SK-N-MC (cell line): ENCODE results near the gene RASEF.
"Not testable (repeated sequence)": the region's sequence is repeated elsewhere in the genome, so short reads cannot be mapped to it uniquely, and the experiment has no call there.

Experiments used
- DNase-seq: peaks from one replicate; pipeline ENCODE4 v3.0.0-alpha.2; 2011; ENCODE audit warnings: low read depth, low spot score
- H3K27ac ChIP-seq: fragments of 200-600 bp; sonication (generic); 2 replicates; pipeline ENCODE4 v1.5.1; 2016; ENCODE audit warnings: mixed run types
- H3K36me3 ChIP-seq: fragments of 200-600 bp; sonication (generic); 2 replicates; pipeline ENCODE4 v1.6.1; 2017; ENCODE audit warnings: antibody characterized with exemption, low read length, mixed read lengths; ENCODE audit not compliant: insufficient read depth
- H3K4me3 ChIP-seq: fragments of 200-600 bp; sonication (generic); 2 replicates; pipeline ENCODE4 v1.5.1; 2016
- H3K9ac ChIP-seq: fragments of 200-600 bp; sonication (generic); 2 replicates; pipeline ENCODE4 v1.8.0; 2017; ENCODE audit warnings: mixed run types, mixed read lengths; ENCODE audit not compliant: insufficient read length
- H3K9me3 ChIP-seq: fragments of 200-600 bp; sonication (generic); 2 replicates; pipeline ENCODE4 v1.6.1; 2017; ENCODE audit warnings: low read depth, mild to moderate bottlenecking, antibody characterized with exemption, low read length, moderate library complexity, mixed read lengths
- EZH2 ChIP-seq: fragments of 200-600 bp; sonication (generic); IDR thresholded peaks from one replicate; pipeline ENCODE4 v1.6.1; 2017; ENCODE audit warnings: antibody characterized with exemption
- FOXP2 ChIP-seq: optimal IDR thresholded peaks from 2 replicates; pipeline ENCODE3; 2011; ENCODE audit warnings: mild to moderate bottlenecking, moderate library complexity; ENCODE audit not compliant: insufficient read depth; ENCODE audit errors: extremely low read length, control extremely low read depth
- POLR2AphosphoS5 ChIP-seq: IDR thresholded peaks from 2 replicates; pipeline ENCODE4 v1.6.1; 2012; ENCODE audit warnings: mild to moderate bottlenecking, low read depth, low read length, borderline replicate concordance

The RASEF gene

DNA sequence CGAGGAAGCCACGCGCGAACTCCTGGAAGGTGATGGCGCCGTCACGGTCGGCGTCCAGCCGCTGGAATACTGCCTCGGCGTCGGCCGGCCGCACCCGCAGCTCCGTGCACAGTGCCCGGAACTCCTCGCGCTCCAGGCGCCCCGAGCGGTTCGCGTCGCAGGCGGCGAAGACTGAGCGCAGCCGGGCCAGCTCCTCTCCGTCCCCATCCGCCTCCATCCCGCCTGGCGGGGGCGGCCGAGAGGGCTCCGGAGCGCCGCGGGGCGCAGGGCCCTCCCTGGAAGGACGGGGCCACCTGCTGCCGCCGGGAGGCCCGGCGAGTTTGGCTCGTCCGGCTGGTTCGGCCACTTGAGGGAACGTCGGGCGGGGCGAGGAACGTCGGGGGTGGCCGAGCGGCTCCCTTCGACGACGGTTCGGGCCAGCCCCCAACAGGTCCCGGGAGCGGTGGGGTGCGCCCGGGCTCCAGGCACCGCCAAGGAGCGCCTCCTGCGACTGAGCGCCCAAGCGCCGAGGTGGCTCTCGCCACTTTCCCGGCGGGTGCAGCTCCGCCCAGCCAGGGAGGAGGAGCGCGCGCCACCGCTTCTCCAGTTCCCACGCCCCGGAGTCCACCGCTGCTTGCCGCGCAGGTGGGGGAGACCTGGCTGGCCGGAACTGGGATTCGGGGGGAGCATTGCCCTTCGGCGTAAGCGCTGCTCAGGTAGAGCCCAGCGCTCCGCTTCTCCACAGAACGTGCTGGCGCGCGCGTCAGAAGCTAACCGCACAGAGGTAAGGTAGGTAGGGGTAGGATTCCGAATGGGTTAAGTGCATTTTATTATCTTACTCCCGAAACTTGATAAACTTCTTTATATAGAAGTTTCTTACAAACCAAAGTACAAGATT, at the start of gene RASEF:
Gene RASEF, minus strand, starts transcription at position 492 of the 877 bp plus-strand sequence. Its CDS starts 275 bp downstream, at position 217.
- H3K36me3 ChIP-seq = no peaks in the 10 kb centered on the region
- H3K27ac ChIP-seq = no peak within 1 kb of the TSS
- no peaks in the 10 kb centered on the region for H3K9me3 ChIP-seq
- no peak within 1 kb of the TSS for H3K4me3 ChIP-seq
- no peak for DNase-seq
- H3K9ac ChIP-seq = no peak within 1 kb of the TSS
- no peak for TF ChIP-seq EZH2
- no peak for TF ChIP-seq FOXP2

DNA sequence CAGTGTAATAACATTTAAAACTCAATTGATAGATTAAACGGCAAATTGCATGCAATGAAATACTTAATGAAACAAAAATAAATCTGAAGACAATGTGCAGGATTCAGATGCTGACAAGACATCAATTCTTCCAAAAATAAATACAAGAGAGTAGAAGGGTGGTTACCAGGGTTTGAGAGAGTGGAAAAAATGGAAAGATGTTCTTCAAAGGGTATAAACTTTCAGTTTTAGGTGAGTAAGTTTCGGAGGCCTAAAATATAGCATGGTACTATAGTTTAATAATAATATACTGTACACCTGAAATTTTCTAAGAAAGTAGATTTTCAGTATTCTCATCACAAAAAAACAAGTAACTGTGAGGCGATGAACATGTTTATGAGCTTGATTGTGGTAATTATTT, 48.2 kb upstream of the RASEF start:
- no peaks in the 10 kb centered on the region for H3K36me3 ChIP-seq
- no peak overlapping the region for H3K4me3 ChIP-seq
- no peaks in the 10 kb centered on the region for H3K9me3 ChIP-seq
- H3K27ac ChIP-seq = no peak overlapping the region
- no peak overlapping the region for H3K9ac ChIP-seq
- DNase-seq = no peak
- TF ChIP-seq POLR2AphosphoS5 (no peak), FOXP2 (no peak), EZH2 (no peak)

DNA sequence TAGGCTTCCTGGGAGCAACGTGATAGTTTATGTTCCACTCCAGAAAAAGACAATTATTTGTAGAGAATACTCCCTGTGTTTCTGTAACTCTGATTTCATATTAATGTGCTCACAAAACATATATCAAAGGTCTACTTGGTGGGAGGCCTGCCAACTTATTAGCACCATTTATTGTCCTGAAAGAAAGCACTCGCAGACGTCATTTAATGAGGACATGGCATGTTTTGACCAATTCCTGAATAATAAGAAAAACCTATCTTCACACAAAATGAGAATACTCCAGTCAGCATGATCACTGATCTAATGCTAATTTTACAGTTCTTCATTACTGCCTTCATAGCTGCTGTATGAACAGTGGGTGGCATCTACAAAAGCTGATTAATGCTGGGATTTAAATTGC, 46.4 kb upstream of the RASEF start:
- Histone ChIP-seq H3K9ac (no peak overlapping the region), H3K36me3 (no peaks in the 10 kb centered on the region), H3K9me3 (no peaks in the 10 kb centered on the region), H3K4me3 (no peak overlapping the region), H3K27ac (no peak overlapping the region)
- TF ChIP-seq FOXP2 (no peak), EZH2 (no peak), POLR2AphosphoS5 (no peak)
- no peak for DNase-seq

GRCh38 chr9:83108208-83108607, 45.3 kb upstream of the RASEF start:
- H3K27ac ChIP-seq = no peak overlapping the region
- no peaks in the 10 kb centered on the region for H3K9me3 ChIP-seq
- no peaks in the 10 kb centered on the region for H3K36me3 ChIP-seq
- H3K4me3 ChIP-seq = no peak overlapping the region
- H3K9ac ChIP-seq = no peak overlapping the region
- no peak for DNase-seq
- TF ChIP-seq FOXP2 (no peak), EZH2 (no peak), POLR2AphosphoS5 (no peak)

DNA sequence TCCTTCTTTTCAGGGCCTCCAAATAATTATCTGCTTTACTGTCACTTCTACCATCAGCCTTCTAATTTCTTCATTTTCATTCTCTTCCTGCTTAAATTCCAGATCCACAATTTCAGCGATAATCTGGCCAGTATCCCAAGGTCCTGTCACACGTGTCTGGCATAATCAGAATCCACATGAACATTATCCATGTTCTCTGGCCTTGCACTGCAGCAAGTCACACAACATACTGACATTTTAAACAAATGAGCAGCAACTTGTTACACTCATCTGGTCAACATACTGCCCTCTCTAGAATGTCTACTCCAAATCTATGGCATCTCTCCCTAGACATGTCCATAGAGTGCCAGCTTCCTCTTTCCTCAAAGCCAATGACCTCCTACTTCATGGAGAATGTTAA, 43.8 kb upstream of the RASEF start:
- no peak overlapping the region for H3K9ac ChIP-seq
- no peak overlapping the region for H3K4me3 ChIP-seq
- no peaks in the 10 kb centered on the region for H3K36me3 ChIP-seq
- no peaks in the 10 kb centered on the region for H3K9me3 ChIP-seq
- TF ChIP-seq EZH2 (no peak), FOXP2 (no peak), POLR2AphosphoS5 (no peak)
- no peak for DNase-seq
- H3K27ac ChIP-seq = no peak overlapping the region

DNA sequence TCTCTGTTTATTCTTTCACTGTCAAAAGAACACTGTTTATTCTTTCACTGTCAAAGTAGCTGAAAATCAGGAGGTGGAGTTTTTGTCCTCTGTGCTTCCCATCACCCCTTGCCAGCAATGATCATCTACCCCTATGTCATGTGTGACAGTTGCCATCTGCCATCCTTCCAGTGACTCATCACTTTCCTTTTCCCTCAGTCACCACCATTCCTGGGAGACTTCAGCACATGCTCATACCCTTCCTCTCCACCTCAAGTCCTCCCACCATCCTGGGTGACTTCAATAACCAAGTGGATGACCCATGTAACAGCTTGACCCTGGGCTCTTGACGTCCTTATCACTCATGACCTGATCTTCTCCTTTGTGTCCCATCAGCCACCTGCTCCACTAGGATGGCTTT, 43.3 kb upstream of the RASEF start:
- no peak overlapping the region for H3K4me3 ChIP-seq
- no peak overlapping the region for H3K27ac ChIP-seq
- no peaks in the 10 kb centered on the region for H3K36me3 ChIP-seq
- TF ChIP-seq EZH2 (no peak), POLR2AphosphoS5 (no peak), FOXP2 (no peak)
- no peak for DNase-seq
- no peaks in the 10 kb centered on the region for H3K9me3 ChIP-seq
- H3K9ac ChIP-seq = no peak overlapping the region

- H3K9ac ChIP-seq = no peak overlapping the region
- no peaks in the 10 kb centered on the region for H3K9me3 ChIP-seq
- H3K4me3 ChIP-seq = no peak overlapping the region
- no peak for DNase-seq
- no peaks in the 10 kb centered on the region for H3K36me3 ChIP-seq
- TF ChIP-seq FOXP2 (no peak), POLR2AphosphoS5 (no peak), EZH2 (no peak)
- H3K27ac ChIP-seq = no peak overlapping the region
These were observed 34.7 kb upstream of the RASEF start for GRCh38 chr9:83097633-83098032.

- H3K27ac ChIP-seq, H3K9ac ChIP-seq, H3K4me3 ChIP-seq, DNase-seq, H3K36me3 ChIP-seq, H3K9me3 ChIP-seq: not testable (repeated sequence)
These were observed 30.4 kb upstream of the RASEF start for GRCh38 chr9:83093311-83093710.

DNA sequence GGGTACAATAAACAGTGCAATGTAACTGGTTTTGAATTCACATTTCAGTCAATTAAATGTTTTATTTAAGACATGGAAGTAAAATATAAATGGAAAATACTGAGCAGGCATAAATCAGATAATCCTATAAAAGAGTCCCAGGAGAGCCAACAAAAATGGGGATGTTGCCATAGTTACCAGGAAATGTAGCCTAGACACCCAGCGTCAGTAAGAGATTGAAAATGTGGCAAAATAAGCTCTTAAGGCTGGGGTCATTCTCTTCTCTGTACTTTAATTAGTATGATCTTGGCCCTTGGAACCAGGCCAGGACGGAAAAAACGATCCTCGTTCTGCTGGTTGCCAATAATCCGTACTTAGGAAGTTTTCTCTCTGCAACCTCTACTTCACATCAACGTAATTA, 18.9 kb upstream of the RASEF start:
- no peaks in the 10 kb centered on the region for H3K36me3 ChIP-seq
- no peak for TF ChIP-seq FOXP2
- TF ChIP-seq POLR2AphosphoS5 = no peak
- no peak for TF ChIP-seq EZH2

More for the DNA sequence above, 18.9 kb upstream of the RASEF start:
- Histone ChIP-seq H3K4me3 (no peak overlapping the region), H3K27ac (no peak overlapping the region), H3K9me3 (no peaks in the 10 kb centered on the region), H3K9ac (no peak overlapping the region)
- no peak for DNase-seq
